HUDEP-2 (cell line): ENCODE results near the gene C6orf15.
A peak's percentile ranks its signal among the peaks of the same experiment; 100 is the strongest.

Experiments used
- DNase-seq, 76 experiments: peaks; one replicate each; lab custom pipeline; 2025; ENCODE audit not compliant: unreplicated experiment in 76 of 76; lab: John Stamatoyannopoulos, UW

C6orf15 gene

DNA sequence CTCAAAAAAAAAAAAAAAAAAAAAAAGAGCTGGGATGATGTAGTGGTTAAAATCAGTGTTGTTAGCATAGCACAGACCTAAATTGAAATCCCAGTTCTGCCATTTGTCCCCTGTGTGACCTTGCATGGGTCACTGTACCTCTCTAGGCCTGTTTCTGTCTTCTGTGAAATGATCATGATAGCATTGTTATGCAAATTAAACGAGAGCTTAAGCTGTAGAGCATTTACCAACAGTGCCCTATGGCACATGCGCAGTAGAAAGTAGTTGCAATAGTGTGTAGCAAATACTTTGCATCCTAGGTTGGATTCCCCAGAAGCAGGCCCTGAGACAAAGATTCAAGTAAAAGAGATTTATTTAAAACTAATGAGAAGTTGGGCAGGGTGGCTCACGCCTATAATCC is 19.2 kb upstream of the C6orf15 start:
- no peak for DNase-seq

DNA sequence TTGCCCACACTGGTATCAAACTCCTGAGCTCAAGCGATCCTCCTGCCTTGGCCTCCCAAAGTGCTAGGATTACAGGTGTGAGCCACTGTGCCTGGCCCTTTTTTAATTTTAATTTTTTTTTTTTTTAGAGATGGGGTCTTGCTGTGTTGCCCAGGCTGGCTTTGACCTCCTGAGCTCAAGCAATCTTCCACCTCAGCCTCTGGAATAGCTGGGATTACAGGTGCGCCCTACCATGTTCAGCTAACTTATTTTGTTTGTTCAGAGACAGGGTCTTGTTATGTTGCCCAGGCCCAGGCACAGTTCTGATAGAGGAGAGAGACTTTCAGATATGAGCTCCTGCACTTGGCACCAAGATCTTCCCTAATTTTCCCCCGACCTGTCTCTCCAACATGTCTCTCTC is 18.4 kb upstream of the C6orf15 start:
- no peak for DNase-seq

DNA sequence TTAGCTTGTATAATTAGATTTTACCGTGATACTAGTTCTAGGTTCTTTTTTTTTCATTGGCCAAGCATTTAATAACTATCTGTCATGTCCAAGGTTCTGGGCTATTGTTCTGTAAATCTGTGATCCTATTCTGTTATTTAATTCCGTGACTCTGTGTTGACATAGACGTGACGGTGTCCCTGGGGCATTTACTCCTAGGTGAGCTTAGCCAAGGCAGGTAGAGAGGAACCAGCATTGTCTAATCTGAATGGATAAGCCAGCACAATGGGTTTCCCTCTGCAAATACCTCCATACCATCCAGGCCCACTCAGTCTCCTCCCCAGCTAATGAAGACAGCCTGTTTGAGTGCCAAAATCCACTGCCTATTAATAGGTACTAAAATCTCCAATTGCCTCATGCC is 16.8 kb upstream of the C6orf15 start:
- DNase-seq, result no peak

DNA sequence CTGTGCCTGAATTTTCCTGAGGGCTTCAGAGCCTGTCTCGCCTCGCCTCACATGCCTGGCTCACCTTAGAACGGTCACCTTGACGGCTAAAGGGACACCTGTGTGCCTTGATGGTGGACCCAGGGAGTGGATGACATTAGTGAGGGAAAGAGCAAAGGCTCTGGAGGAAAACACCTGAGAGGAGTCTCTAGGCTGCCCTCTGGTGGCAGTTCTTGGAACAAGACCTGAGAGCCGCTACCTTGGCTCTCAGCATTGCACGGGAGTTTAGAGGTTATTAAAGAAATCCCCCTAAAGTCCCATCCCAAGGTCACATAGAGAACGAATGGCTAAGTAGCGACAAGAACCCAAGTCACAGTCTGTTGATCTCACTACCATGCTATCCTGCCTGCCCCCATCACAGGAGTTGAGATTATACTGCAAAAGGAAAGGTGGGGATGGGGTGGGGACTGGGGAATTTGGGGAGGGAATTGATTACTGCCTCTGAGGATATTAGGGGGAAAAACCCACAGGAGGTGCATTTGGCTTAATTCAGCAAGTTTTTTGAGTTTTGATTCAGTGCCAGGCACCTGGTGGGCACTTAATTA is 15.8 kb upstream of the C6orf15 start:
- peak in 51 of 76 experiments; percentile 6 to 71 (median 38) for DNase-seq

DNA sequence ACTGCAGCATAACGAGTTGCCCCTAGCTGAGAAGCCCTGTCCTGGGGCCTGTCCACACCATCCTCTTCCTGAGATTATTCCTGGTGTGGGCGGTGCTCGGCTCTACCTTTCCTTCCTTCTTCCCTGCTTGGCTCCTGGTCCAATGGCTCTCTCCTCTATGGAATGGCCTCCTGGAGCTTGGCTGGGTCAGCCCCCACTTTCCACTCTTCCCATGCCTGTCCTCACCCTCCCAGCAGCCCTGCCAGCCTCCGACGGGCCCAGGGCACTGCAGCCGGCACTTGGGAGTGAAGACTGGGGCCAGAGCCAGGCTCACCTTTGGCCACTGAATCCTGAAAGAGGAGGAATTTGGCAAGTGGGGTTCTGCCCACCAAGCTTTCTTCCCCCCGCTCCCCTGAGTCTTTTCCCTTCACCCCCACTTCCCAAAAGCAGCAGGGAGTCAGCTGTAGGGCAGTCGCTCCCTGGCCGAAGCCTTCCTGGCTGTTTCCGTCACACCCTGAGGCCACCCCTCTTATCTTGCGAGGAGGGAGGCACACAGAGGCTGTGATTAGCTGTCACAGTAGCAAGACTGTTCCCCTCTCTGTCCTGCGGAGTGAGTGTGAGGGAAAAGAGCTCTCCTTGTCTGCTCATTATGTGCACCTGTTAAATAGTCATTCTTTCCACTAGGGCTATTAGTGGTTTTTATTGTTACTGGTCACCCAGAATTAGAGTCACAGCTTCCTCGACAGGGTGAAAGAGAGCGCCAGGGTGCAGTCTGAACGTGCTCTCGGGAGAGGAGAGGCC is 14.2 kb upstream of the C6orf15 start:
- DNase-seq, result peak in 10 of 76 experiments; percentile 8 to 36 (median 20)

DNA sequence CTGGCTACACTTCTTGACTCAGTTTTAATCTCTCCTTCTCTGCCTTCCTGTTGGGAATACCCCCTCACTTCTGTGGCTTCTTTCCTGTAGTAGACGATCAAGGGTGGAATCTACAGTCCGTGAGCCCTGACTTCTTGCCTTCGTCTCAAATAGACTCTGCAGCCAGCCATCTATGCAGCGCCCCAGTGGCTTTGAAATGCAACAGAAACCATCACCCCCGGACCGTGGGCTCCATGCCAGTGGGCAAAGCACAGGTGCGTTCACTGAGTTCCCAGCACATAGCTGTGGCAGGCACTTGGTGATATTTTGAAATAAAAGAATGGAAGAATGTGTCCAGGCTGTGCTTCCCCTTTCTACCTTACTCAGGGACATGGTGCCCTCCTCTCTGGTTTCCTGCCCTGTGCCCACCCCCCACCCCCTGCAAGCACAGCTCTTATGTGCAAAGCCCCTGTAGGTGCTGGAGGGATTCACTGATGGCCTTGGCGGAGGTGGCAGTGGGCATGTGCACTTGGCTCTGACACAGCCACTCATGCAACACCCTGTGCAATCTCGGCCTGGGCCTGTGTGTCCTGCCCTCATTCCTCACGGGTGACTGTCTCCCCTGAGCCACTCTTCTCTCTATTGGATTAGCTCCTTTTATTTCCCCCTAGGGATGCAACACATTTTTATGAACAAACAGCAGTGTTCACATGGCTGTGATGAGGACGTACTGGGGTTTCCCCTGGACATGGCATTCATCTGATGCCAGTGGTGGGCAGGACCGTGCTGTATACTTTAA is 13.4 kb upstream of the C6orf15 start:
- no peak for DNase-seq

DNA sequence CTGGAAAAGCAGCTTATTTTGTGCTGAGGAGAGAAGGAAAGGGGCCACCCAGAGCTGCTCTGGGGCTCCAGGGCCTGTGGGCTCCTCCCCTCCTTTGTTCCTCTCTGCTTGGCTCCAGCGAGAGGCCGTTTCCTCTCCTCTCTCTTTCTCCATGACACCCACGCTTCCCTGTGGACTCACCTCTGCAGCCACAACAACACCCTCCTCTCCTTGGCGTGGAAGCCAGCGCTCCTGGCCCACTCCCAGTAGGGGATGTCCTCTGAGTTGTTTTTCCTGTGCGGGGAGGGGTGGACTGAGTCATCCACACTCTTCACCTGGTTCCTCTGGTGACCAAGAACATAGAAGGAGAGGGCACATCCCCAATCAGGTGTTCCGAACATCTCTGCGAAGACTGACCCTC is 12.8 kb upstream of the C6orf15 start:
- no peak for DNase-seq

DNA sequence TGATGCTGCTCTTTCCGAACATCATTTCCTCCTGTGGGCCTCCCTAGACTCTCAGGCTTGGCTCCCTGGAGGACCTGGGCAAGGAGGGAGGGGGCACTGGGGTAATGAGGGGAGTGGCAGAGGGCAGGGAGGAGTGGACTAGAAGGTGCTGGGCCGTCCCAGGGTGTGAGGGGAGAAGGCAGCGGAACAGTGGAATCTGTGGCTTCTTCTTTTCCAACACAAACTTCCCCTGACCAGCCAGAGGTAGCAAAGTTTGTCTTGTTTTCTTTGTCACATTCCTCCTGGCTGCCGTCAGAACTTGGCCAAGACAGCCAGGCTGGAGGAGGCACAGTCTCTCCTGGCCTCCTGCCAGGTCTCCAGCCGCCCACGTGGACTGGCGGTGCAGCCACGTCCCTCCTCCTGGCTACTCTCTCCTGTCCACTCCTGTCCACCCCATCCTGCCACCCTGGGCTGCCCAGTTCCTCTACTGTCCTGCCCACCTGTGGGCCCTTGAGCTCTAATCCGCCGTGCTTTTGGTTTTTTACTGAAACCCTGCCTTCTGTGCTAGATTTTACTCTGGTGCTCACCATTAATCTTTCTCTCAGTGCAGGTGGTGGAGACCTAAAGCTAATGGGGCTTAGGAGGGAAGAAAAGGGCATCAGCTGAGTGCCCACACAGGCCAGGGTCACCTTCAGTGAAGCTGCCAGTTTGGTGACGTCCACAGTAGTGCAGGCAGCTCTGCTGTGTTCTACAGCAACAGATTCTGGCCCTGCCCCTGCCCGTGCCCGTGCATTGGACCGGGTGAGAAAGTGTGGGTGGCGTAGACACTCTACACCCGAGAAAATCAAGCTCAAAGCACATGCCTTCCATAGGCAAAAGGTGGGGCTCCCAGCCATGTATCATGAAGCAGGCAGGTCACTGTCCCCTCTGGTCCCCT is 10.7 kb upstream of the C6orf15 start:
- peak in 30 of 76 experiments; percentile 5 to 74 (median 26) for DNase-seq

DNA sequence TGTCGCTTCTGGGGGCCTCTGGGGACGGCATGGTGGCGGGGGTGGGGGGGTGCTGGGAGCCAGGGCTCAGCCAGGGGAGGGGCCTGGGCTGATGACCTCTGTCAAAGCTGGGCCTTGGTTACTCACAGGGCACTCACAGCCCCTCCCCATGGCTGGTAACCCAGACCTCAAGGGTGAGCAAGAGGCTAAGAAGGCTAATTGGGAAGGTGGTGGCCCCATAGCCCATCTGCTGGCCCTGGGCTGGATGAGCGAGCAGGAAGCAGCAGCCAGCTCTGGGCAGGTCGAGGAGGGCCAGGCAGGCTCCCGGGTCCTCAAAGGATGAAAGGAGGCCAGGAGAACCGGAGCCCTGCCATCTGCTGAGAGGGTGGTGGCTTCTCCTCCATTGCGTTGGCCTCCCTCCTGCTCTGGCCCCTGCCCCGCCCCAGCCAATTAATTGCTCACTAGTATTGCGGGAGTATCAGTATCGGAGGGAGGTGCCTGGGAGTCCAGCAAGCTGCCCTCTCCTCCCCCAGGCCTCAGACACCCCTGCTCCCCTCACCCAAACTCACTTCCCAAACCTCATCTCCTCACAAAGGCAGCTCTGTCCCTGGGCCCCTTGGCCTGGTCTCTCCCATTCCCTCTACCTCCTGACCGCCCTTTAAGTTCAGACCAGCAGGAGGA is 8.9 kb upstream of the C6orf15 start:
- DNase-seq, result no peak

DNA sequence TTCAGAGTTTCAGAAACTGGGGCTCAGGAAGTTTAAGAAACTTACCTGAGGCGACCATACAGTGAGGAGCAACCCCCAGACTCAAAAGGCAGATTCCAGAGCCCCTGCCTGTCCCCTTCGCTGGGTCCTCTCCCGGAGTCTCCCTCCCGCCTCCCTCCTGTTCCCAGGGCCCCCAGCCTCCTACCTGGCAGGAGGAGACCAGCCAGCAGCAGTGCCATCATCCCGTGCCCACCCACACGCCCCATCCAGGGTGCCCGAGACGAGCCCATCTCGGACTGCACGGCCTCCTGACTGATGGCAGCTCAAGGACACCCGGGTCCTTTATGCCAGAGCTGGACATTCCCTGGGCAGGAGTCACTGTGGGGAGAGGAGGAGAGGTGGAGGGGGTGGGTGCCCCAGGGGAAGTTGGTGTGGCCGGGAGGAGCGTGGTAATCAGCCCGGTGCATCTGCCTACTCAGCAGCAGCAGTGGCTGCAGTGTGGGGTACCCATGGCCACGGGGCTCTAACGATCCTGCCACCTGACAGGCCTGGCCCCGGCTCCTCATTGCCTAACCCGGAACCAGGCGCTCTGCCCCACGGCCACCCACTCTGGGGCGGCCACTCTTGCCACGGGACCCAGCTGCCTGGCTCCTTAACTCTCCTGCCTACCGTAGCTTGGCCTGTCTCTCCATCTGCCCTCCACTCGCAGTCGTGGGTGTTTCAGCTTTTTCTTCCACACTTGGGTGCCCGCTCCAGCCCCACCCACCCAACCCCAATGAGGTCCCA is 8.0 kb upstream of the C6orf15 start, which contains the start of gene CDSN:
Gene CDSN (minus strand): TSS at position 296 of the 765 bp plus-strand sequence. CDS start 27 bp downstream, at position 269.
- no peak for DNase-seq

DNA sequence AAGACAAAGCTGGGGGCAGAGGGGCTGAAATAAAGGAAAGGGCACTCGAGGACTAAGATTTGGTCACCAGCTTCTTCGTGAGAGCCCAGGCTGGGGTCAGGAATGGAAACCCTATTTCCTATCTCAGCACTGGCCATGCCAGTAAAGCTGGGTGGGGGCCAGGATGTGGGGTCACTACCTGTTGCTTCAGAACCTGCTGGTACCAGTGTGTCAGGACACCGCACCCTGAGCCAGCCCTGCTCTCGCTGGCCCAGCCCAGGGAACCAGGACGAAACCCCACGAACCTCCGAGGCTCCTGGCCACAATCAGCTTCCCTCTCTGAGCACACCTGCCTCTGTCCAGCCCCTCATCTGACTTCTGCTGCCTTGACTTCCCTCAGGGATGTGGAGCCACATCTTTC is 5.8 kb upstream of the C6orf15 start:
- no peak for DNase-seq

DNA sequence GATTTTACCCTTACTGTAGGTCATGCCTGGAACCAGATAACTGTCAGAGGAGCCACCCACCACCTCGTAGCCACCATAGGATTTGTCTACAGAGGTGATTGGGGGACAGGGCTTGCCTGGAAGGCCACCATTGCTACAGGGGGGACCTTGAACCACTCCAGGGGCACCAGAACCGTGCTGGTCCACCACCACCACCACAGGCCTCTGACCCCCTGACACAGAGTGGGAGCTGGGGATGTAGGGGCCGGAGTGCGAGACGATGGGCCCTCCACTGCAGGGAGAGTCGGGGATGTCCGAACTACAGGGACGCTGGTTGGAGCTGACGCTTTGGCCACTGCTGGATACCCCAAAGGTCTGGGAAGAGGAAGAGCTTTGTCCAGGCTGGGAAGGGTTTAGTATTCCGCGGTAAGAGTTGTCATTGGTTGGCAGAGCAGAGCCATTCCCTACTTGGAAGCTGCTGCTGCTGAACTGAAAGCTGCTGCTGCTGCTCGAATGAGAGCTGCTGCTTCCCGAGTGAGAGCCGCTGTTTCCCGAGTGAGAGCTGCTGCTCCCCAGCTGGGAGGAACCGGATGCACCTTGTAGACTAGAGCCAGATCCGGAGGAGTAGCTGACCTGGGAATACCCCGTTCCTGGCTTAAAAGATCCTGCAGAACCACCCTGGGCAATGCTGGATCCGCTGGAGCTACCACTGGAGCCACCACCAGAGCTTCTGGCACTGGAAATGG is 4.4 kb upstream of the C6orf15 start:
- no peak for DNase-seq

DNA sequence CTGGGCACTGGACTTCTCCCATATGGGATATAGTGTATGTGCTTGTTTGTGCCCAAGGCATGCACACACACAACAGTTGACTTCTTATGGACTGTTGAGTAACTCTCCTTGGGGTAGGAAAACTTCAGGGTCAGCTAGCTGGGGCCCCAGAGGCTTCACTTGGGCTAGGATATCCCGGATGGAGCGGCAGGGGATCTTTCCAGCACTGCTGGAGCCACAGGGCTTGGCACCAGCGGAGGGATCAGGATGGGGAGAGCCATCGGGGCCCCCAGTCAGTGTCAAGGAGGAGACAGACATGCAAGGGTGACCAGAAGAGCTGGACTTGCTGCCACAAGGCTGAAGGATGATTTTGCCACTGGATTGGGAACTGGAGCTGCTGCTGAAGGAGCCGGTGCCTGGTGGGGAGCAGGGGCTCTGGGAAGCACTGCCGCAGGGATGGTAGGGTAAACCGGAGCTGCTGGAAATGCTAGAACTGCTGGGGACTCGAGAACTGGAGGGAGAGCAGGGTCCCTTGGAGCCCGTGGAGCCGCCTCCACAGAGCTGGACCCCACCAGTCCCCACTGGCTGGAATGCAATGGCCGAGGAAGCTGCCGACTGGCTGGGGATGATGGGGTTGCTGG is 3.7 kb upstream of the C6orf15 start:
- DNase-seq, result no peak

DNA sequence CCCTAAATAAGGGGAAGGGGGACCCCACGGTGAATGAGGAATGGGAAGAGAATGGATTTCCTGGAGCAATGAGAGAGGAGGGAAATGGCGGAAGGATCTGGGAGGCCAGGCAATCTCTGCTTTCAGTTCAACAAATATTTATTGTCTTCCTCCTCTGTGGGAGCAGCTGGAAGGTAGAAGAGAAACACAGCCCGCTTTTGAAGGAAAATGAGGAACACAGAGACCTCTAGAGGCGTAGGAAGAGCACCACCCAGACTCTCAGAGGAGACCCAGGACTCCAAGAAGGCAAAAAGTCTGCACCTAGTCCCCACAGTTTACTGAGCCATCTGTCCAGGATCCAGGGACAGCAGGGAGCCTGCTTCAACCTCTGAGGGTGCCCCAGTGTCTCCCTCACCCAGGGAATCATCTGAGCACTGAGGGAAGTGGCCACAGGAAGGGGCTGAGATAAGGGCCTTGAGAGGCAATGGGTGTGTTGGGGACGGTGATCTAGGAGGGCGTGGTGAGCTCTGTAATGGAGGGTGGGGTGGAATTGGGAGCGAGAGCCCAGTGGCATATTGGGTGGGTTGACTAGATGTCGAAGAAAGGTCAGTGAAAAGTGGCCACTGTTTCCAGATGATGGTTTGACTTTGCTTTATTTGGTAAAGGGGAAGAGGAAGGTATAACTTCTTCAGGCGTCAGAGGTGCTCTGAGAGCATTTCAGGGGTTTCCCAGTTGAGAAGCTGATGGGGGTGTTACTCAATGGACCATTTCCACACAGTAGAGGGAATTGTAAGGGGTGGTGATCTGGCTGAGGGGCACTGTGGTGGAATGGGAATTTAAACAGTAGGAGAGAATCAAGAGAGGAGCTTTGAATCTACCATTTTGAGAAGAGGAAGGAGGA is 2.8 kb upstream of the C6orf15 start:
- DNase-seq, result peak in 5 of 76 experiments; percentile 6 to 31 (median 27)

DNA sequence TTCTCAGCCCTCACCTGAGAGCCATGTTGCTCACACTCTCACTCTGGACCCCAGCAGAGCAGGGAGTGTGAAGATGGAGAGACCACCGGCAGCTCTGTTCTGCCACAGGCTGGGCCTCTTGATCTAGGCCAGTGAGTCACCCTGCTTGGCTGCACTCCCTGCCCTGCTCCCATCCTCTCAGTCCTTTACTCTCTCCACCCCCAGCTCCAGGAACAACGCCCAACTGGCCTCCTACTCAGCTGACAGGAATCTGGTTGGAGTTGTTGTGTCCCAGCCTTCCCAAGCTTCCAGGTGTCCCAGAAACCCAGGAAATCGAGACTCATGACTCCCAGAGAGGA is 2.1 kb upstream of the C6orf15 start, which contains the start of gene PSORS1C1:
Gene PSORS1C1 (plus strand): TSS at position 260 of the 338 bp plus-strand sequence. CDS start 14,833 bp downstream, outside the sequence.
- DNase-seq, result peak in 3 of 76 experiments; percentile 15 to 27 (median 21)

DNA sequence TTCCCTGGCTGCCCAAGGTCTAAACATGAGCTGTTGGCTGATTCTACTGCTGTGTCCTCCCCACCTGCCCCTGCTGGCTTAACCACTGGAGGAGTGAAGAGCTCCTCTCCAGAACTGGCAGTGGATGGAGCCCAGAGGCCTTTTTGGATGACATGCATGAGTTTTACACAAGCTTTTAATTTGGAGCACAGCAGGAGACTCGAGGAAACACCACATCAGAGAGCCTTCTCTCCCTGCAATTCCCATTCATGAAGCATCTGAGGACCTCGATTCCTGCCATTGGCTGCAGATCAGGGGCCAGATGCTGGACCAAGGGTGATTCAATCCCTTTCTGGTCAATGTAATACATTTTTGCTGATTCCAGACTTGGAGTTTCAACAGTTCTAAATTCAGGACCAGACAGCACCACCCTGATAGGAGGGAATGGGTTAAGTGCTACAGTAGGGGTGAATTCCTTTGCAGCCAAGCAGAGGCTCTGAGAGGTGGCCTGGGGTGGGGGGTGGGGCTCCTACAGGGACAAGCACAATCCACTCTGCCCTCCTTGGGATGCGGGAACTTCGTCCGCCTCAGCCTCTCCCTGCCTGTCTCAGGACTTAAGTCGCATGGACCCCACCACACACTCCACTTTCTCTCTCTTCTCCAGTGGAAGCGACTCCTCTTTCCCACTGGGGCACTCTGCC is 1.6 kb upstream of the C6orf15 start:
- no peak for DNase-seq

DNA sequence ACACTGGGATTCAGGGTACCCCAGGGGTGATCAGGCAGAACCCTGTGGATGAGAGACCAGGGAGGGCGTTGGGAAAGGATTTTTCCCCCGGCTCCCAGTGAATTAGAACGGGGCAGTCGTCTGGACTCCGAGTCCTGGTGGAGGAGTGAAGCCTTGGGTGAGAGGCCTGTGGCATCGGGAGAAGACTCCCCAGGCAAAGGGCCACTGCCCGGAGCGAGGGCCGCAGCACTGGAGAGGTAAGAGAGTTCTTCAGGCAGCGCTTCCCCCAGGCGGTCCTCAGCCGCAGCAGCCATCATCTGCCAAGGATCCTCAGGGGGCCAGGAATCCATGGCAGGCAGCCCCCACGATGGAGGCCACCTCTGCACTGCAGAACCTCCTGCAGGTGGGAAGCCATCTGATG is 663 bp downstream of the C6orf15 start:
- DNase-seq, result no peak
